ENCODE data around the gene PTPRCAP.

PTPRCAP gene

GRCh38 chr11:67470337-67471002 lies 33.0 kb upstream of the PTPRCAP start:
- no peak for DNase-seq
- H3K4me1 ChIP-seq (ENCODE audit: low read length) = peaks cover 5% of the 10 kb centered on the region
- H3K9ac ChIP-seq (ENCODE audit: low read length) = no peak overlapping the region
- no peaks in the 10 kb centered on the region for H3K9me3 ChIP-seq (replicated peaks; ENCODE audit: insufficient read depth, low read length)
- no peak overlapping the region for H3K4me2 ChIP-seq (ENCODE audit: low read depth, low read length)
- H3K4me3 ChIP-seq (ENCODE audit: low read length) = no peak overlapping the region
- peaks cover 3% of the 10 kb centered on the region; the same call in 1 of the 2 replicates for H3K79me2 ChIP-seq (ENCODE audit: low read length)
- H3F3A ChIP-seq (ENCODE audit: insufficient read depth, low read length) = no peaks in the 10 kb centered on the region
- H2AFZ ChIP-seq (ENCODE audit: low read length) = no peak overlapping the region
- no peak overlapping the region for H3K27ac ChIP-seq (ENCODE audit: low read length)
- H3K9me2 ChIP-seq (replicated peaks; ENCODE audit: insufficient read depth, low read length) = no peaks in the 10 kb centered on the region
- no peaks in the 10 kb centered on the region for H3K36me3 ChIP-seq (replicated peaks; ENCODE audit: insufficient read depth, low read length)
- H4K20me1 ChIP-seq (ENCODE audit: insufficient read depth, low read length) = no peaks in the 10 kb centered on the region
- peaks cover 9% of the 10 kb centered on the region for H3K27me3 ChIP-seq (replicated peaks; ENCODE audit: insufficient read depth, low read length)
- TF ChIP-seq CTCF (IDR thresholded peaks at IDR 0.05; ENCODE audit: low read length) (no peak), EZH2phosphoT487 (IDR thresholded peaks at IDR 0.05; ENCODE audit: low read length) (no peak), EZH2 (optimal IDR thresholded peaks at IDR 0.05; ENCODE audit: low read depth, low read length) (no peak)

- no peaks in the 10 kb centered on the region for H4K20me1 ChIP-seq (ENCODE audit: insufficient read depth, low read length)
- H3K4me3 ChIP-seq (ENCODE audit: low read length) = peak overlapping the region; percentile 99
- no peaks in the 10 kb centered on the region for H3K9me3 ChIP-seq (replicated peaks; ENCODE audit: insufficient read depth, low read length)
- TF ChIP-seq EZH2phosphoT487 (IDR thresholded peaks at IDR 0.05; ENCODE audit: low read length) (no peak), CTCF (IDR thresholded peaks at IDR 0.05; ENCODE audit: low read length) (no peak), EZH2 (optimal IDR thresholded peaks at IDR 0.05; ENCODE audit: low read depth, low read length) (no peak)
- DNase-seq = no peak
- H3K4me1 ChIP-seq (ENCODE audit: low read length) = peaks cover 5% of the 10 kb centered on the region
- H3F3A ChIP-seq (ENCODE audit: insufficient read depth, low read length) = no peaks in the 10 kb centered on the region
- peak overlapping the region; percentile 100 for H3K4me2 ChIP-seq (ENCODE audit: low read depth, low read length)
- no peak overlapping the region; the same call in 1 of the 2 replicates for H3K27ac ChIP-seq (ENCODE audit: low read length)
- H3K9me2 ChIP-seq (replicated peaks; ENCODE audit: insufficient read depth, low read length) = no peaks in the 10 kb centered on the region
- H3K27me3 ChIP-seq (replicated peaks; ENCODE audit: insufficient read depth, low read length) = peaks cover 5% of the 10 kb centered on the region
- peak overlapping the region; percentile 80 for H3K9ac ChIP-seq (ENCODE audit: low read length)
- H3K36me3 ChIP-seq (replicated peaks; ENCODE audit: insufficient read depth, low read length) = no peaks in the 10 kb centered on the region
- H3K79me2 ChIP-seq (ENCODE audit: low read length) = peaks cover 11% of the 10 kb centered on the region
- H2AFZ ChIP-seq (ENCODE audit: low read length) = peak overlapping the region; percentile 100
Observed at GRCh38 chr11:67469508-67469811, 32.0 kb upstream of the PTPRCAP start.

- Histone ChIP-seq H3K27me3 (replicated peaks; ENCODE audit: insufficient read depth, low read length) (no peaks in the 10 kb centered on the region; the same call in 1 of the 2 replicates), H3K4me3 (ENCODE audit: low read length) (peak within 1 kb of the TSS; percentile 99), H3K9ac (ENCODE audit: low read length) (peak within 1 kb of the TSS; percentile 80), H3F3A (ENCODE audit: insufficient read depth, low read length) (no peaks in the 10 kb centered on the region), H3K9me3 (replicated peaks; ENCODE audit: insufficient read depth, low read length) (no peaks in the 10 kb centered on the region), H3K4me2 (ENCODE audit: low read depth, low read length) (peak within 1 kb of the TSS; percentile 100), H3K36me3 (replicated peaks; ENCODE audit: insufficient read depth, low read length) (no peaks in the 10 kb centered on the region), H4K20me1 (ENCODE audit: insufficient read depth, low read length) (no peaks in the 10 kb centered on the region), H2AFZ (ENCODE audit: low read length) (peak within 1 kb of the TSS; percentile 100), H3K79me2 (ENCODE audit: low read length) (peaks cover 11% of the 10 kb centered on the region), H3K9me2 (replicated peaks; ENCODE audit: insufficient read depth, low read length) (no peaks in the 10 kb centered on the region), H3K27ac (ENCODE audit: low read length) (no peak within 1 kb of the TSS; the same call in 1 of the 2 replicates), H3K4me1 (ENCODE audit: low read length) (peaks cover 10% of the 10 kb centered on the region)
- peak; percentile 92 for DNase-seq
- TF ChIP-seq EZH2 (optimal IDR thresholded peaks at IDR 0.05; ENCODE audit: low read depth, low read length) (no peak), CTCF (IDR thresholded peaks at IDR 0.05; ENCODE audit: low read length) (peak; percentile 57)
Observed at GRCh38 chr11:67468759-67469507, 31.5 kb upstream of the PTPRCAP start, which contains the start of gene TMEM134. TMEM134 (minus strand) TSS chr11:67469251; CDS start chr11:67469192, 59 bp downstream.

All from MM.1S (cell line).